ENCODE measurements around the gene CYB561A3. TPM values are rescaled to one million over a fixed set of nuclear protein-coding genes. Genes with fewer than 3 reads are reported as not detected.
"Not testable (repeated sequence)": the region's sequence is repeated elsewhere in the genome, so short reads cannot be mapped to it uniquely, and the experiment has no call there.

The CYB561A3 gene
- total and polyA plus RNA-seq, 5 experiments from 2014 or later = 42.9 to 69.3 (median 54.5) TPM

GRCh38 chr11:61384271-61385242 is 22.9 kb upstream of the CYB561A3 start:
- Mint-ChIP-seq H3K36me3 (no peaks in the 10 kb centered on the region), H3K27me3 (no peaks in the 10 kb centered on the region), H3K9me3 (no peaks in the 10 kb centered on the region), H3K27ac (no peak overlapping the region), H3K4me3 (no peak overlapping the region), H3K4me1 (peaks cover 0 to 9% (median 6%) of the 10 kb centered on the region in 4 donors)
- DNase-seq = no peak
- POLR2A ChIA-PET = interaction anchor here (0.9 to 5.6 kb wide), 3 partner anchors 10 to 49 kb away, joined by 3 to 63 read pairs (median 21); partner anchors contain the start of genes CYB561A3, DDB1, TKFC and TMEM138
- no peak for ATAC-seq

- POLR2A ChIA-PET = interaction anchor here (5.6 kb wide), 1 partner anchor 49 kb away, joined by 63 read pairs; the partner anchor contains the start of genes DDB1 and TKFC
- H3K36me3 Mint-ChIP-seq, ATAC-seq: not testable (repeated sequence)
These were observed 22.2 kb upstream of the CYB561A3 start for GRCh38 chr11:61383859-61384258.

GRCh38 chr11:61380884-61381283 is 19.2 kb upstream of the CYB561A3 start:
- H3K4me1 Mint-ChIP-seq = peaks cover 0 to 9% (median 6%) of the 10 kb centered on the region in 4 donors

More at GRCh38 chr11:61383859-61384258, 22.2 kb upstream of the CYB561A3 start:
- H3K4me3 Mint-ChIP-seq, H3K27me3 Mint-ChIP-seq, H3K27ac Mint-ChIP-seq, DNase-seq, H3K4me1 Mint-ChIP-seq, H3K9me3 Mint-ChIP-seq: not testable (repeated sequence)

GRCh38 chr11:61378713-61379313 is 17.1 kb upstream of the CYB561A3 start:
- no peak for ATAC-seq
- POLR2A ChIA-PET = no interaction called here
- Mint-ChIP-seq H3K9me3 (no peaks in the 10 kb centered on the region), H3K36me3 (peaks cover 0 to 17% (median 8%) of the 10 kb centered on the region in 3 donors), H3K27ac (no peak overlapping the region), H3K27me3 (no peaks in the 10 kb centered on the region), H3K4me3 (peak overlapping the region in 1 of 10 donors; percentile 14), H3K4me1 (no peaks in the 10 kb centered on the region)
- no peak for DNase-seq

More at GRCh38 chr11:61380884-61381283, 19.2 kb upstream of the CYB561A3 start:
- Mint-ChIP-seq H3K36me3 (peaks cover 0 to 8% (median 3%) of the 10 kb centered on the region in 3 donors), H3K27ac (no peak overlapping the region), H3K4me3 (no peak overlapping the region), H3K9me3 (no peaks in the 10 kb centered on the region), H3K27me3 (no peaks in the 10 kb centered on the region)
- ATAC-seq = no peak
- POLR2A ChIA-PET = interaction anchor here (1.2 kb wide), 1 partner anchor 48 kb away, joined by 3 read pairs; no protein-coding TSS in a partner anchor
- no peak for DNase-seq

- Mint-ChIP-seq H3K9me3 (no peaks in the 10 kb centered on the region), H3K4me3 (no peak overlapping the region), H3K36me3 (peaks cover 0 to 20% (median 8%) of the 10 kb centered on the region in 3 donors), H3K27ac (peak overlapping the region in 2 of 10 donors; percentile 0 to 24), H3K27me3 (no peaks in the 10 kb centered on the region), H3K4me1 (no peaks in the 10 kb centered on the region)
- POLR2A ChIA-PET = no interaction called here
- no peak for DNase-seq
- ATAC-seq = no peak
These were observed 15.9 kb upstream of the CYB561A3 start for GRCh38 chr11:61377461-61378160.

GRCh38 chr11:61375761-61376108 is 14.1 kb upstream of the CYB561A3 start:
- Mint-ChIP-seq H3K27ac (no peak overlapping the region), H3K36me3 (peaks cover 0 to 26% (median 8%) of the 10 kb centered on the region in 3 donors), H3K27me3 (no peaks in the 10 kb centered on the region), H3K4me3 (no peak overlapping the region), H3K4me1 (no peaks in the 10 kb centered on the region), H3K9me3 (no peaks in the 10 kb centered on the region)
- no peak for ATAC-seq
- POLR2A ChIA-PET = interaction anchor here (0.7 kb wide), 1 partner anchor 59 kb away, joined by 5 read pairs; no protein-coding TSS in a partner anchor
- DNase-seq = no peak

- Mint-ChIP-seq H3K4me1 (peaks cover 0 to 9% (median 5%) of the 10 kb centered on the region in 4 donors), H3K27me3 (no peaks in the 10 kb centered on the region), H3K36me3 (peaks cover 0 to 52% (median 13%) of the 10 kb centered on the region in 3 donors), H3K27ac (peak overlapping the region in 3 of 10 donors; percentile 23 to 38 (median 37)), H3K4me3 (no peak overlapping the region), H3K9me3 (no peaks in the 10 kb centered on the region)
- POLR2A ChIA-PET = interaction anchor here (3.7 kb wide), 1 partner anchor 11 kb away, joined by 12 read pairs; the partner anchor contains the start of genes CYB561A3 and TMEM138
- ATAC-seq (no peak), DNase-seq (no peak)
These were observed 11.2 kb upstream of the CYB561A3 start for GRCh38 chr11:61372659-61373420.

- Mint-ChIP-seq H3K4me3 (no peak overlapping the region), H3K27ac (peak overlapping the region in 5 of 10 donors; percentile 6 to 77 (median 39)), H3K4me1 (peaks cover 0 to 9% (median 5%) of the 10 kb centered on the region in 4 donors), H3K27me3 (no peaks in the 10 kb centered on the region), H3K36me3 (peaks cover 0 to 62% (median 15%) of the 10 kb centered on the region in 3 donors), H3K9me3 (no peaks in the 10 kb centered on the region)
- DNase-seq = no peak
- POLR2A ChIA-PET = interaction anchor here (3.7 kb wide), 1 partner anchor 8 kb away, joined by 12 read pairs; the partner anchor contains the start of genes CYB561A3 and TMEM138
- ATAC-seq = peak in 1 of 2 donors; percentile 35
These were observed 8.8 kb upstream of the CYB561A3 start for GRCh38 chr11:61370349-61371005.

- DNase-seq (no peak), ATAC-seq (no peak)
- Mint-ChIP-seq H3K4me1 (peaks cover 0 to 9% (median 5%) of the 10 kb centered on the region in 4 donors), H3K9me3 (no peaks in the 10 kb centered on the region), H3K27ac (peak overlapping the region in 4 of 10 donors; percentile 31 to 61 (median 44)), H3K36me3 (peaks cover 0 to 63% (median 12%) of the 10 kb centered on the region in 3 donors), H3K4me3 (no peak overlapping the region), H3K27me3 (no peaks in the 10 kb centered on the region)
- POLR2A ChIA-PET = interaction anchor here (3.7 kb wide), 1 partner anchor 8 kb away, joined by 12 read pairs; the partner anchor contains the start of genes CYB561A3 and TMEM138
These were observed 8.0 kb upstream of the CYB561A3 start for GRCh38 chr11:61369372-61370348.

- H3K27me3 Mint-ChIP-seq = no peaks in the 10 kb centered on the region
- H3K36me3 Mint-ChIP-seq = peaks cover 0 to 70% (median 11%) of the 10 kb centered on the region in 3 donors
- H3K9me3 Mint-ChIP-seq = no peaks in the 10 kb centered on the region
- H3K4me3 Mint-ChIP-seq = no peak overlapping the region
- DNase-seq (no peak), ATAC-seq (no peak)
- peak overlapping the region in 2 of 10 donors; percentile 48 to 60 for H3K27ac Mint-ChIP-seq
- H3K4me1 Mint-ChIP-seq = peaks cover 4 to 11% (median 6%) of the 10 kb centered on the region in 4 donors
- POLR2A ChIA-PET = no interaction called here
These were observed 7.0 kb upstream of the CYB561A3 start for GRCh38 chr11:61368646-61369045.

All from naive thymus-derived CD8-positive, alpha-beta T cell (primary cell).